ENCODE data around the gene PRKCE.

The PRKCE gene

GRCh38 chr2:45731141-45731540 lies 79.7 kb downstream of the PRKCE start:
- DNase-seq, result no peak

GRCh38 chr2:45732436-45732835 lies 81.0 kb downstream of the PRKCE start:
- DNase-seq, result no peak

- no peak for DNase-seq
Measured at GRCh38 chr2:45732946-45733345, 81.5 kb downstream of the PRKCE start.

- no peak for DNase-seq
Measured at GRCh38 chr2:45734336-45734735, 82.9 kb downstream of the PRKCE start.

- DNase-seq, result no peak
Measured at GRCh38 chr2:45734952-45735351, 83.5 kb downstream of the PRKCE start.

- no peak for DNase-seq
Measured at GRCh38 chr2:45736757-45737704, 85.6 kb downstream of the PRKCE start.

- DNase-seq, result no peak
Measured at GRCh38 chr2:45739796-45740485, 88.5 kb downstream of the PRKCE start.

- DNase-seq, result no peak
Measured at GRCh38 chr2:45741161-45741850, 89.8 kb downstream of the PRKCE start.

- DNase-seq, result no peak
Measured at GRCh38 chr2:45743531-45744396, 92.3 kb downstream of the PRKCE start.

GRCh38 chr2:45745231-45745630 lies 93.8 kb downstream of the PRKCE start:
- no peak for DNase-seq

GRCh38 chr2:45746888-45747287 lies 95.4 kb downstream of the PRKCE start:
- DNase-seq, result no peak

- no peak for DNase-seq
Measured at GRCh38 chr2:45747363-45747762, 95.9 kb downstream of the PRKCE start.

- DNase-seq, result no peak
Measured at GRCh38 chr2:45748239-45748638, 96.8 kb downstream of the PRKCE start.

- no peak for DNase-seq
Measured at GRCh38 chr2:45750001-45750400, 98.5 kb downstream of the PRKCE start.

GRCh38 chr2:45750484-45750883 lies 99.0 kb downstream of the PRKCE start:
- no peak for DNase-seq

GRCh38 chr2:45753381-45753780 lies 101.9 kb downstream of the PRKCE start:
- no peak for DNase-seq

- no peak for DNase-seq
Measured at GRCh38 chr2:45754131-45755010, 102.9 kb downstream of the PRKCE start.

- no peak for DNase-seq
Measured at GRCh38 chr2:45755585-45756335, 104.3 kb downstream of the PRKCE start.

- no peak for DNase-seq
Measured at GRCh38 chr2:45758018-45758417, 106.5 kb downstream of the PRKCE start.

GRCh38 chr2:45759310-45759851 lies 107.9 kb downstream of the PRKCE start:
- no peak for DNase-seq
